ENCODE results near the gene ZNF831.

The ZNF831 gene

GRCh38 chr20:59179988-59180387 lies 16.4 kb downstream of the ZNF831 start:
- no peak for DNase-seq (ENCODE audit: low read depth in 3 of 3)

GRCh38 chr20:59181936-59182335 lies 18.3 kb downstream of the ZNF831 start:
- no peak for DNase-seq (ENCODE audit: low read depth in 3 of 3)

- DNase-seq (ENCODE audit: low read depth in 3 of 3) = no peak
Observed at GRCh38 chr20:59182401-59183044, 18.9 kb downstream of the ZNF831 start.

GRCh38 chr20:59183751-59184150 lies 20.1 kb downstream of the ZNF831 start:
- DNase-seq (ENCODE audit: low read depth in 3 of 3) = no peak

- no peak for DNase-seq (ENCODE audit: low read depth in 3 of 3)
Observed at GRCh38 chr20:59184880-59185447, 21.3 kb downstream of the ZNF831 start.

GRCh38 chr20:59185809-59186208 lies 22.2 kb downstream of the ZNF831 start:
- no peak for DNase-seq (ENCODE audit: low read depth in 3 of 3)

GRCh38 chr20:59190466-59190865 lies 26.8 kb downstream of the ZNF831 start:
- DNase-seq (ENCODE audit: low read depth in 3 of 3) = no peak

GRCh38 chr20:59191036-59191755 lies 27.6 kb downstream of the ZNF831 start:
- DNase-seq (ENCODE audit: low read depth in 3 of 3) = no peak

- DNase-seq (ENCODE audit: low read depth in 3 of 3) = no peak
Observed at GRCh38 chr20:59191756-59192532, 28.3 kb downstream of the ZNF831 start.

GRCh38 chr20:59192533-59192896 lies 28.9 kb downstream of the ZNF831 start:
- no peak for DNase-seq (ENCODE audit: low read depth in 3 of 3)

- no peak for DNase-seq (ENCODE audit: low read depth in 3 of 3)
Observed at GRCh38 chr20:59193325-59193724, 29.7 kb downstream of the ZNF831 start.

GRCh38 chr20:59194023-59194935 lies 30.7 kb downstream of the ZNF831 start:
- DNase-seq (ENCODE audit: low read depth in 3 of 3) = no peak

GRCh38 chr20:59195316-59195993 lies 31.8 kb downstream of the ZNF831 start:
- no peak for DNase-seq (ENCODE audit: low read depth in 3 of 3)

- DNase-seq (ENCODE audit: low read depth in 3 of 3) = no peak
Observed at GRCh38 chr20:59204165-59204894, 40.7 kb downstream of the ZNF831 start.

- no peak for DNase-seq (ENCODE audit: low read depth in 3 of 3)
Observed at GRCh38 chr20:59205044-59205443, 41.4 kb downstream of the ZNF831 start.

- no peak for DNase-seq (ENCODE audit: low read depth in 3 of 3)
Observed at GRCh38 chr20:59207235-59207634, 43.6 kb downstream of the ZNF831 start.

GRCh38 chr20:59207742-59208357 lies 44.2 kb downstream of the ZNF831 start:
- DNase-seq (ENCODE audit: low read depth in 3 of 3) = peak; percentile 60 to 79 (median 69)

- DNase-seq (ENCODE audit: low read depth in 3 of 3) = no peak
Observed at GRCh38 chr20:59210186-59210585, 46.6 kb downstream of the ZNF831 start.

GRCh38 chr20:59211208-59211765 lies 47.7 kb downstream of the ZNF831 start:
- DNase-seq (ENCODE audit: low read depth in 3 of 3) = no peak

Measured in stimulated activated CD4-positive, alpha-beta T cell treated with anti-CD3 and anti-CD28 coated beads, TNF-alpha, amount 100 ng/mL, for 48 hours (primary cell).